HS-27A (cell line): ENCODE results near the gene SLC19A1.

Experiments
- DNase-seq: peaks from one replicate; pipeline ENCODE4 v3.0.0-alpha.2; 2012; ENCODE audit warnings: low read depth, missing footprints

The SLC19A1 gene

DNA sequence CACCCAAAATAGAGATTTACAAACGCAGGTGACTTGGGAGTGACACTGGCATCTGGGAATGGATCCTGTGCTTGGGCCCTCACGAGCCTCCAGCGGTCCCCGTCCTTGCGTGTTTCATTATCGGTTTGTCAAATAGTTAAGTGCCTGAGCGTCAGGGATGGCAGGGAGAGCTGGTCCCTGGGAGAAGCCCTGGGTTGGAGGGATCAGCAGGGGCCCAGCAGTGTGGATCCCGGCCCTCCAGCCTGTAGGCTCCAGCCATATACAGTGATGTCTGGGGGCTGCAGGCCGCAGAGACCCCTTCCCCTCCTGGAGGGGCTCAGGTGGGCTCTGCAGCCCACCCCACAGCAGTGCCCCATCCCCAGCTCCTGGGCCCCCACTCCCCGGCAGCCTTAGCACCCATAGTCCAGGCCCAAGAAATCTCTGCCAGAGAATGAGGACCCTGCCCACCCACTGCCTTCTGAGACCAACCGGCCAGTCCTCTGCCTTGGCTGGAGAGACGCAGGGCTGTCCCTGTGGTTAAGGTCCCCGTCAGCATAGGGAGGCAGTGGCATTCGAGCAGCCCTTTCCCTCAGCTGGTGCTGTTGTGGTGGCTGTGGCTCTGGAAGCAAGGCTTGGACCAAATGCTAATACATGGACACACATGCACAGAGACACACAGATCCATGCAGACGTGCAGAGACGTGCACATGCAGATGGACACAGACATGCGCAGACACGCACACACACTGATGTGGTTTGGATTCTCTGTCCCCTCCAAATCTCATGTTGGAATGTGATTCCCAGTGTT, 2.4 kb upstream of the SLC19A1 start:
- DNase-seq, result no peak

DNA sequence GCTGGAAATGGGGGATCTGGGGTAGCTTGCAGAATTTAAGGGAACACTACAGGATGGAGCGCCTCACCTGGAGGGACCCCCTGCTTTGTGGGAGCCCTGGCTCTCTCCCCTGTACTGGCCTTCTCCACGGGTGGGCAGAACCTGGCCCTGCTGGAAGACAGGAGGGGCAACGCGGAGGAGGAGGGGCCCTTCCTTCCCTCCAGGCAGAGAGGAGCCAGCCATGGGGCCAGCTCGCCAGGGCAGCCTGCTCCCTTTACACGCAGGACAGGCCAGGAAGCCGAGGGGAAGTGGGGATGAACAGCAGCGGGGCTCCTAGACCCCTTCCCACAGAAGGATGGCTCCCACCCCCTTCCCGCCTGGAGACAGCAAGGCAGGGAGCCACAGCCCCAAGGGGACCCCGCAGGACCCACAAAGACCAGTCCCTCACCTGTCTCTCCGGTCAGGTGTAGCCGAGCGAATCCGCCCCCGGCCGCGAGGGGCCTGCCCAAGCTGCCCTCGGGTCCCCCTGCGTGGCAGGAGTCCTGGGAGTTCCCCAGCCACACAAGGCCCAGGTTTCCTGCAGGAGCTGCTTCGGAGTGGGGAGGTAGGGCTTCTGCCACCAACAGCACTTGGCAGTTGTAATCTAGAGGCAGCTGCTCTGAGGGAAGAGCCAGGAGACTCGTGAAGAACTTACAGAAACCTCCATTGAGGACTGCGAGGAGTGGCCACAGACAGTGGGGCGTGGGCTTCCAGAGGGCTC, 1.6 kb upstream of the SLC19A1 start:
- DNase-seq, result no peak

- no peak for DNase-seq
These were observed 1.1 kb upstream of the SLC19A1 start for GRCh38 chr21:45543371-45543709.

- DNase-seq, result no peak
These were observed 579 bp upstream of the SLC19A1 start for GRCh38 chr21:45542667-45543370.

- DNase-seq, result no peak
These were observed 810 bp downstream of the SLC19A1 start for GRCh38 chr21:45541221-45542039.

- no peak for DNase-seq
These were observed 1.7 kb downstream of the SLC19A1 start for GRCh38 chr21:45540601-45540970.

DNA sequence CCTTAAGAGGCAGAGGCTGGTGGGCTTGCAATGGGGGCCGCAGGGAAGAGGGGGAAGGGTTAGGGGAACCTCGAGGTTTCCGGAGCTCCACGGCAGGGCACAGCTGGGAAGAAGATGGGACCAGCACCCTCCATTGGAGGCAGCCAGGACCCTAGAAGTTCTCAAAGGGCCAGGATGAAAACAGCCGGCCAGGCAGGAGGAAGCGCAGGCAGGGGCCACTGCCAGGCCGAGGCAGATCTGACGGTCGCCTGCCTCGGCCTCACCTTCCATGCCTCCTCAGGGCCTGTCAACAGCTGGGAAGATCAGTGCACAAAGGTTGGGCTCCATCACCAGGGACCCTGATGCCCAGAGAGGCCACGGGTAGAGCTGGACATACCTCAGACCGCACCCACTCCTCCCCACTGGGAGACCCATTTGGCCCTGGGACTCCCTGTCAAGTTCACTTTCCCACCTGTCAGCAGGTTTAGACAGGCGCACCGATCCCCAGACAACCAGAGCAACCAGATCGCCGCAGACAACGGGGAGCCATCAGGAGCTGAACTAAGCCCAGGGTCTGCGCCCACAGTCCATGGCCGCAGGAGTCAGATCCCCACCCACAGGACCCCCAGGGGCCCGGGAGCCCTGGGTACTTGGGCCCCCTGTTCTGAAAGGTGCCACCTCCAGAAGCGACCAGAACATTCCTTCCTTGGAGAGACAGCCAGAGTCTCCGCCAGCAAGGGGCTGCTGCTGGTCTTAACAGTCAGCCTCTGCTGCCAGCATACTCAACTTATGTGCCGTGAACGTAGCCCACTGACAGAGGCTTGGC, 2.2 kb downstream of the SLC19A1 start:
- no peak for DNase-seq

- DNase-seq, result no peak
These were observed 3.0 kb downstream of the SLC19A1 start for GRCh38 chr21:45539046-45539795.

GRCh38 chr21:45538381-45539045, 3.7 kb downstream of the SLC19A1 start:
- no peak for DNase-seq

GRCh38 chr21:45537746-45538291, 4.4 kb downstream of the SLC19A1 start:
- DNase-seq, result no peak

- DNase-seq, result no peak
These were observed 5.0 kb downstream of the SLC19A1 start for GRCh38 chr21:45537111-45537745.

DNA sequence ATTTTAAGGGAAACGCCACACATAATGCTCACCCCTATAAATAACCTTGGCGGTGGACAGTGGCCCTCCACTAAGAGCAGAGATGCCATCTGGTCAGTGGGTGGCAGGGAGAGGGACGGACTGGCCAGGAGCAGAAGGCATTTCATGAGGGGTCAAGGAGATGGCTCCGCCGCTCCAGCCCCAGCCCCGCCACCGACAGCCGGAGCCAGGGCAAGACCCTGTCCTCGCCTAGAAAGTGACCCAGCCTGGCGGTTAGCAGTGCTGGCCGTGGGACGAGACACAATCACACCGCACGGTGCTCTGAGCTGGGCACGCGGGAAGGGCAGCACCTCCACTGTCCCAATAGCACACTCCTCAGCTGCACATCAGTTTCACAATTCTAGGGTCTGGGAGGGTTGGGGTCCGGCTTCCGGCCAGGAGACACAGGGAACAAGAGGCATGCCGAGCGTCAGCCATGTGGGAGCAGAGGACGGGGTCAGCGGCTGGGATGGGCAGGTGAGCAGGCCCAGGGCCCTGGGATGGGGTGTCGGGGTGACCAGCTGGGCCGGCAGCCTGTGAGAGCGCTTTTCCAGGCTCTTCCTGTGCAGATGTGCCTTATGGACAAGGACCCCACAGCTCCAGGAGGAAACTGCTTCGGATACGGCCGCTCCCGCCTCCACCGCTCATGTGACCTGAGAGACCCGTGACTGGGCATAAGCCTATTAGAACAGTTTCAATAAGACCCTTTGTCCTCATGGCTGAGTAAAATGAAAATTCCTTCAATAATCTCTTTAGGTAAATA, 5.7 kb downstream of the SLC19A1 start:
- DNase-seq, result no peak

DNA sequence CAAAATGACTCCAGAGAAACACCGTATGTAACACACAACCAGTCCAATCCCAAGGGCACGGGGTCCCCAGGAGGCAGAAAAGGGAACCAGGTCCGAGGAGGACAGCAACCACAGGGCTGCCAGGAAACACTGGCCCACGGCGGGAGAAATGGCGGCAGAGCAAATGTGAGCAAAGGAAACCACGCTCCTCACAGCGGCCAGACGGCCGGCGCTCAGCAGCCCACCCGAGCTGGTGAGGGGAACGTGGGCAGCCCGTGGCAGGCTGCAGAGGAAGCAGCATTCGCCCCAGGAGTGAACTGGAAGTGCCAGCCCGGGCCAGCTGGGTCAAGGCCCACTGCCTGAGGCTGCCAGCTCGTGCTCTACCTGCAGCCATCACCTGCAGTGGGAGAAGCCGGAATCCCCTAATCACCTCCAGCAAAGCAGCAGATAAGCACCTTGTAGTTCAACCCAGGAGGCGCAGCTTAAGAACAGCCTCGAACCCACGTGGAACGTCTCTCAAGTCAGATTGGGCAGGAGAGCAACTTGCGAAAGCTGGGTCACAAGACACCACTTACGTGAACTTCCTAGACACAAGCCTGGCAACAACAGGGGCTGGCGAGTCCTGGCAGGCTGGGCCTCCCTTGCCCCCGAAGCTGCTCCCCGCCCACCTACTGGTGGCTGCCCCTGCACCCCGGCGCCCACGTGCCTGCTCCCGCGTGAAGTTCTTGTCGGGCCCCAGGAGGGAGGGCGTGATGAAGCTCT, 6.7 kb downstream of the SLC19A1 start:
- no peak for DNase-seq

GRCh38 chr21:45534636-45535331, 7.5 kb downstream of the SLC19A1 start:
- no peak for DNase-seq

GRCh38 chr21:45533846-45534635, 8.2 kb downstream of the SLC19A1 start:
- DNase-seq, result no peak

- DNase-seq, result no peak
These were observed 8.8 kb downstream of the SLC19A1 start for GRCh38 chr21:45533361-45533845.
